GM18868 (cell line): ENCODE results near the gene B3GNT5.
"Not testable (repeated sequence)": the region's sequence is repeated elsewhere in the genome, so short reads cannot be mapped to it uniquely, and the experiment has no call there.

Source experiments
- ATAC-seq: cut with Tn5 transposase; IDR thresholded peaks from one replicate; pipeline ENCODE4 v1.9.1; 2021; ENCODE audit warnings: mild to moderate bottlenecking, moderate library complexity; ENCODE audit not compliant: unreplicated experiment

B3GNT5 gene

DNA sequence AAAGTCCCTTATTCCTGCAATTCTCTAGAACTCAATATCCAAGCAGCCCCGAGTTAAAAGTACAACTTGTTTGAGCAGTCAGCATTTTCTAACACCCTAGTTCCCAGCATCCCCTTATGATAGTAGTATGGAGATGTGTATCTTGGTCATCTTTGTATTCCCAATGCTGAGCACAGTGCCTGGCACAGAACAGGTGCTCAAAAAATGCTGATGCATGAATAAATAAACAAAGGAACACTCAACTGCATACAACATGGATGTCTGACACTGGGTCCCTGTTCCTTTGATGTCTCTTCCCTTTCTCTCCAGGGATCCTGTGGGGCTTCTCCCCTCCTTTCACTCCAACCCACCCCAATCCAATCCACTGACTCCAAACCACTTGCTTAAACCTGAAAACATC lies 23.9 kb upstream of the B3GNT5 start:
- ATAC-seq: no peak

DNA sequence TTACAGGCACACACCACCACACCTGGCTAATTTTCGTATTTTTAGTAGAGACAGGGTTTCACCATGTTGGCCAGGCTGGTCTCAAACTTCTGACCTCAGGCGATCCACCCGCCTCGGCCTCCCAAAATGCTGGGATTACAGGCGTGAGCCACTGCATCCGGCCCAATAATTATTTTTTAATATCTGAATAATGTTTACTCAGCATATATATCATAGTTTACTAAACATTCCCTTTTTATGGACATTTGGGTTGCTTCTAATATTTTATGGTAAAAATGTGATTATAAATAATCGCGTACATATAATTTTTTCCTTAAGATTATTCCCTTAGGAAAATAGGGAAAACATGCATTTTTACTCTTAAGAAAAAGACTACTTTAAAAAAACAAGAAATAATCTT lies 22.8 kb upstream of the B3GNT5 start:
- ATAC-seq: not testable (repeated sequence)

DNA sequence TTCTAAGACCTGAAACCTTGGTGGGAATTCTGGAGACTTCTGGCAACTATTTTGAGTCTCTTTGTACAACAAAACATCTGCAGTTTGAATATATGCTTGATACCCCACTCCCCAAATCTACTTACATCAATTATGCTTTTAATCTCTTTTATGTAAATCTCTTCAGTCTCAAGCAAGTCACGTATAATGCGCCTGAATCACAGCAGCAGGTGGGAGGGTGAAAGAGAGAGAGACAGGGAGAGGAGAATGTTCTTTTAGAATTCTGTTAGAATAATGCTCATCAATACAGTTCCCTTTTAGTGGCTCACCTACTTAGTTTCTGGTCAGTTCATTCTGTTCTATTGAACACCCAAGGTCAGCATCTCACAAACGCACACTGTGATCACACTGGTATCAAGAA lies 22.2 kb upstream of the B3GNT5 start:
- no peak for ATAC-seq

DNA sequence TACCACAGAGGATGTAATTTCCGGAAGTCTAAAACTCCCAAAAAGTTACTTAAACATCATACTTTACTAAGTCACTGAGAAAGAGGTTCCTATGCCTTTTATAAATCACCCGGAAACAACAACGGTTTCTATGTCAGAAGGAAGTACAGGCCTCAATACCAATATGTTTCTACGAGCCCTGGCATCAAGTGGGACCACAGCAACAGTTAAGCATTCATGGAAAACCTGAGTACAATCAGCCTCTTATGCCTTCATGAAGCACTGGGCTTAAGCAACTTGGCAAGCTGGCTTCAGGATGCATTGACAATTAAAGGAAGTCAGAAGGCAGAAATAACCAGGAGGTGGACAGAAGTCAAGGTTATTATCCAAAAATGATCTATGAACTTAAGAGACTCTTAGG lies 19.1 kb upstream of the B3GNT5 start:
- ATAC-seq: no peak

DNA sequence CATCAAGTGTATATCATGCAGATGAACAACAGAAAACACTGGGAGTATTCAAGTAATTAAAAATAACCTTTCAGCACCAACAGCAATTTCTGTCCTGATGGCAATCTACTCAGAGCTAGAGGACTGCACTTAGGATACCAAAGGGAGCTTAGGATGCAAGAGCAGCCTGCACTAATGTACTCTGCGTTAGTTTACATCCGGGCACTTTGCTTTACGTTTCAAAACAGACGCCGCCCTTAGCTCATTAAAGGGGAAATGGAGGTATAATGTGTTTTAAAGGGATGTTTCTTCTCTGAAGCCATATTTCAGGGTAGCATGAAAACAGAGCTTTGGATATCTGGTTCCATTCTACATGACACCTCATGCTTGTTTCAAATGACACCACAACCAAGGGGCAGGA lies 14.0 kb upstream of the B3GNT5 start:
- ATAC-seq: no peak

DNA sequence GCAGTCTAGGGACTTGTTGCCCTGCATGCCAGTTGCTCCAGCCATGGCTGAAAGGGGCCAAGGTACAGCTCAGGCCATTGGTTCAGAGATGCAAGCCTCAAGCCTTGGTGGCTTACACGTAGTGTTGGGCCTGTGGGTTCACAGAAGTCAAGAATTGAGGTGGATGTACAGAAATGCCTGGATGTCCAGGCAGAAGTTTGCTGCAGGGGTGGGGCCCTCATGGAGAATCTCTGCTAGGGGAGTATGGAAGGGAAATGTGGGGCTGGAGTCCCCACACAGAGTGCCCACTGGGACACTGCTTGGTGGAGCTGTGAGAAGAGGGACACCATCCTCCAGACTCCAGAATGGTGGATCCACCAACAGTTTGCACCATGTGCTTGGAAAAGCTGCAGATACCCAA lies 10.6 kb upstream of the B3GNT5 start:
- no peak for ATAC-seq

DNA sequence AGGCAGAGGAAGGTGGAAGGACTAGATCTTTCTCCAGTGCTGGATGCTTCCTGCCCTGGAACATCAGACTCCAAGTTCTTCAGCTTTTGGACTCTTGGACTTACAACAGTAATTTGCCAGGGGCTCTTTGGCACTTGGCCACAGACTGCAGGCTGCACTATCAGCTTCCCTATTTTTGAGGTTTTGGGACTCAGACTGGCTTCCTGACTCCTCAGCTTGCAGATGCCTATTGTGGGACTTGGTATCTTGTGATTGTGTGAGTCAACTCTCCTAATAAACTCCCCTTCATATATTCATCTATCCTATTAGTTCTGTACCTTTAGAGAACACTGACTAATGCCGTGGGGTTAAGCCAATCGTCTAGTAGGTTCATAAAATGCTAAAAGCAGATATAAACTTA lies 8.8 kb upstream of the B3GNT5 start:
- ATAC-seq: no peak

DNA sequence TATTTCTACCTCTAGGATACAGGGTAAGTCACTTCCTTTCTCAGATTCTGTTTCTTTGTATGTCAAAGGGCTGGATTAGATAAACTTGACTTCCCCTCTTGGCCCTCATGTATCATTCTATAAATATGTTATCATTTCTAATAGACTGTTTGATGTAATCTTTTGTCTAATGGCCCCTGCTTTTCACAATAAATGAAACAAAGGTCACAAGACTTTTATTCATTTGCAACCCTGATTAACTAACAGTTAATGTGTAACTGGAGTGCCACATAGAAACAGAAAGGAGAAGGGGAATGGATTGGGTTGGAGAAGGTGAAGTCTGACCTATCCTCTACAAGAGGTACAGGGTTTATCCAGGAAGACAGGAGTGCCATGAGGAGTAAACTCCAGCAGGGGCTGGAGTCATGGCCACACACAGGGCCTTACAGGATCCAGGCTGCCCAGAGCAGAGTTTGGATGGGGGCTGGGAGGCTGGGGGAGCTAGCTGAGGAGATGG lies 8.0 kb upstream of the B3GNT5 start:
- no peak for ATAC-seq

DNA sequence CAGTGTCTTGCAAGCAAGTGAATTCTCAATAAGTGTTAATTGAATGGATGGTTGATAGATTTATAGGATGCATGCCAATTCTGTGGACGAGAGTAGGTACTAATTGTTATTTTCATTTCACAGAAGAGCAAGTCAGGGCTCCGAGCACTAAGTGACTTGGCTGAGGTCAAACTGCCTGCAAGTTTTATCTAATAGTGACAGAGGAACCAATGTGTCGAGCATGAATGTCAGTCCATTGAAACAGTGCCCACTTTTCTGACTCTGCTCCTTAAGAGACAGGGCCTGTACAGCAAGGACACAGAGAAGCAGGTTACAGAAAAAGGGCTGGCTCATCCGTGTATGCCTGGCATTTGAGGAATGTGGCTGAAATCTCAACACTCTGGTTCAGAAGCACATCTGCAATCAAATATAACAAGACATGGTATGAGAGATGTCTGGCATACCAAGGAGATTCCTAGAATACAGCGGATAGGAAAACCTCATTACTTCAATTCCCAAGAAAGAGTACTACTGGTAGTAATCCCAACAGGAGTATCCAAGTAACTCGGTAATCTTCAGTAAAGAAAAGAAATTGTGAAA lies 6.0 kb upstream of the B3GNT5 start:
- no peak for ATAC-seq

DNA sequence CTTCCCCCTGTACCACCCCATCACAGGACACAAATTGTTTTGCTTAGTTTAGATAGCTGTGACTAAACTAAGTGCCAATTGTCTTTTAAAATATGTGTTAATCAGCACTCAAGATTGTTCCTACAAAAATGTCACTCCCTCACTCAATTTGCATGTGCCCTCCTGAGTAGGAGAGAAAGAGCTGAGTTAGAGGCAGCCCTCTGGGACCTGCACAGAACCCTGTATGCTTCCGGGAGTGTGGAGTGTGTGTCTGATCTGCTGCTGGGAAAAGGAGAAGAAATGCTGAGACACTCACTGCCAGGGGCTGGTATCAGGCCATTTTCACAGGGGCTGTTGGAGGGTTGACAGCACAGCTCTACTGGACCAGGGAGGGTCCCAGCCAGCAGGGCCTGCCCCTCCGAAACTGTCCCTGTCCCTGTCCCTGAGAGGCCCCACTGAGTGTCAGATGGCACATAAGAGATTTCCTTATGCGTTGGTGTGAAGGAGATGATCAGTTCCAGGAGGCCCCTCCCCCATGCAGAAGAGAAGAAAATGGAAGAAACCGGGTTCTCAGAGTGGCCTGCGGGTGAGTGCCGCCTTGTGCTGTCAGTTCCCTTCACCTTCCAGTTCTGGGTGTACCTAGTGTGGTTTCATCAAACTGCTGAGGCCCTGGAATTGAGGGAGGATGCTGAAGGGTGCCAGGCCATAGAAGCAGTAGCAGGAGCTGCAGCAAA lies 3.9 kb upstream of the B3GNT5 start:
- no peak for ATAC-seq

DNA sequence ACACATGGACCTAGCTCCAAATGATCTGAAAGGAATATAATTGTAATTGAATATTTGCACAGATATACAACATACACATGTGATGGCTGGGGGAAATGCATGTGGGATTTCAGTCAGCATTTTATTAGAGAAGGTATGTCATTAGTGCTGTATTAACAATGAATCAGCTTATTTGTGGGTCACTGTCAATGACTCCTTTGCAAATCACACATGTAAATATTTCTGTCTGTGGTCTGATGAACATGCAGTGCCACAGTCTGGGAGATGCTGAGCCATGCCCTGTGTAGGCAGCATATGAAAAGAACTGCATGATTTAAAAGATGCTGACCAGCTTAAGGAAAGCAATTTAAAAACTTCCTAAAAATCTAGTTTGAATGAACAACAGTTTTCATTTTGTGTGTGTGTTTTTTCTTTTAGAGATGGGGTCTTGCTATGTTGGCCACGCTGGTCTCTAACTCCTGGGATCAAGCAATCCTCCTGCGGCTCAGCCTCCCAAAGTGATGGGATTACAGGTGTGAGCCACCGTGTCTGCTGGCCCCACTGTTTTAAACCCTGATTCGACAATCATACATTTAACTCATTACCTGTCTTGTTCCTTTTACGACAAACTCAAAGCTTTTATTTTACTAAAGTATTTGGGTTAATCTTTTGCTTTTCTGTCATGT lies 803 bp upstream of the B3GNT5 start:
- no peak for ATAC-seq

DNA sequence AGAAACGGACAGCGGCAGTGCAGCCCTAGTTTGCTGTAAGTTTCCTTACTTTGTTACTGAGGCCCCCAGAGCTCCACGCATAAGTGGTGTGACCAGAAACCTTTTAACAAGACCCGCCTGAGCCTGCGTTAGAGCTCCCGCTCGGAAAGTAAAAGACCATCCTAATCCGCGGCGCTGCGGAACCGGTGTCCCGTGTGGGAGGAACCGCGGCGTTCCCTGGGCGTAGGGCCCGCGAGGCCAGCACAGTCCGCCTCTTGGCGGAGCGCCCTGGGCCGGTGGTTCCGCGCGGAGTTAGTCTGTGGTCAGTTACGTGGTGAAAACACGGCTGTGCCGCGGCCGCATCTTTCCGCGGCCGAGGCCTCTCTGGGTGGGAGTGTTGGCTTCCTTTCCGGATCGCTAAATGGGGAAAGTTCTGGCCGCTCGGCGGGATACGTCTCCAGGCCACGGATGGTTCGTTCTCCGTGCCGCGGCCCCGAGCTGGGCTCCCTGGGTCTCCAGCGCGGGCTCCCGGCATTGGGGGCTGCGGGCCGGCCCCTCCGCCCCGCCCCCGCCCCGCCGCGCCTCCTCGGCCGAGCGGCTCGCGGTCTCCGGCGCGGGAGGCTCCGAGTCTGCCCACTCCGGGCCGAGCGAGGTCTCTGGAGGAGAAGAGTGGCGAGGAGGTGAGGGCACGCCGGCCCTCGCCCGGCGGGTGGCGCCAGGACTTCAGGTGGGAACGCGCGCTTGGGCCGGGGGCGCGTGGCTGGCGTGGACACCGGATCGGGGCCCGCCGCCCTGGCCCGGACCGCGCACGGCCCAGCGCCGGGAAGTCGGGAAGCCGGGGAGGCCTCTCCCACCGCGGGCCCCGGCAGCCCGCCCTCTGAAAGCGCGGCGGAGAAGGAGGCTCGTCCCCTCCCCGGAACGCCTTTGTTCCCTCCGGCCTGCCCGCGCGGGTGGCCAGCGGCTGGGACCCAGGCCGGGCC lies 754 bp downstream of the B3GNT5 start:
- ATAC-seq: peak; percentile 56

DNA sequence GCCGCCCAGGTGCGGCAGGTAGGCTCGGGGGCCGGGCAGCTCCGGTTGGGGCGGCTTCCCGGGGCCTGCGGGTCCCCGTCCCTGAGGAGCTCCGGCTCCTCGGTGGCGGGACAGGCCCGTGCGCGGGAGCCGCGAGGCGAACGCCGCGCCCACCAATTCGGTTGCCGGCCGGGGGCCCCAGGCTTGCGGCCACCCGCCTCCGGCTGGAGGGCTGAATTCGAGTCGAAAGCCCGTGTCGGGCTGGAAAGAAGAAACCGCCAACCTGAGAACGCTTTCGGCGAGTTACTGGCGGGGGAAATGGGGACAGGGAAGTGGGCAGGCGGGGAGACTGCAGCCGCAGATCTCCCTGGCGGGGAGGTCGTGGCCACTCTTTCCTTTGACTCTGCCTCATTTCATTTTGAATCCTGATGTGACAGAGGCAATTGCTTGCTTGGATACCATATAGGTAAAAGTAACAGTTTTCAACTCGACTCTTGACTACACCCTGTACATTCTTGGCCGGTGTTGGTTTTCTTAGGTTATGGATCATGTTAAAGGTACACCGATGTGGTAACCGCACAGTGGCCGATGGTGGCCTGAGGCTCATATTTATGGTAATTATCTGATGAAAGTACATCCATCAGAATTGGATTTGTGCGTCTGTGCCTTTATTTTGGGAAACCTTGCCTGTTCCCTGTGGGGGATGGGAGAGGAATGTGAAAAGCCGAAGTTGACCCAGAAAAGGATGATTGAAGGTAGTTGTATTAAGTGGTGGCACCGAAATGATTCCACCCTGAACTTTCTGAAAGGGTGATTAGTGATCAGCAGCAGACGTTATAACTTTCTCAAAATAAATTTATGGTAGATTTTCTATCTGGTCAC lies 1.7 kb downstream of the B3GNT5 start:
- ATAC-seq: peak; percentile 20

DNA sequence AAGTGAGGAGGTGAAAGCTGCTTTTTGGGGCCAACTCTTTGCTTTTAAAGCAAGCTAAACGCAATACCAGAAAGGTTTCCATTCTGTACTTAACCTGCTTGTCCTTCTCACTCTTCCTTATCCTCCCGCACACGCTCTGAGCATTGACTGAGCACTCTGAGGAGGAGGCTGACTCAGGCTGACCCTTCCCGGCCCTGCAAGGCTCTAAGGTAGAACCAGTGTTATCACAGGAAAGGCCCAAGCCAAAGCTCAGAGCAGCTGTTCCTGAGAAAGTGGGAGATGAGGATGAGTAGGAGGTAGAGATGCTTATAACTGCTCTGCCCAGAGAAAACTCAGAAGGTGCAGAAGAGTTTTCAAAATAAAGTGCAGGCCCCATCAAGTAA lies 2.3 kb downstream of the B3GNT5 start:
- ATAC-seq: no peak

DNA sequence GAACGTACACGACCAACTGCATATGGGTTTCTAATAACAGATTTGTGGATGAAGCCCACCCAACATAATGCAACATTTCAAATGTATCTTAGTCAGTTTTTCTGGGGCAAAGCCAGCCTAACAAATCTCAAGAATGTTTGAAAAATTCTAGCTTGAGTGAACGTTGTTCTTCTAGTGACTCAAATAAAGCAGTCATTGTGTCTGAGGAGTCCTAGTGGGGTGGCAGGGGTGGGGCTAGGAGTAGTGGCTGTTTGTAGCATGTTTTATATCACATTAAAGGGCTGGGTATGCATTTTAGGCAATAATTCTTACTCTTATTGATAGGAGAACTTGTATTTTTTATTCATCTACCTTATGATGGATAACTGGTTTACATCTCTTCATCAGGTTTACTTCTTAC lies 6.0 kb downstream of the B3GNT5 start:
- no peak for ATAC-seq

DNA sequence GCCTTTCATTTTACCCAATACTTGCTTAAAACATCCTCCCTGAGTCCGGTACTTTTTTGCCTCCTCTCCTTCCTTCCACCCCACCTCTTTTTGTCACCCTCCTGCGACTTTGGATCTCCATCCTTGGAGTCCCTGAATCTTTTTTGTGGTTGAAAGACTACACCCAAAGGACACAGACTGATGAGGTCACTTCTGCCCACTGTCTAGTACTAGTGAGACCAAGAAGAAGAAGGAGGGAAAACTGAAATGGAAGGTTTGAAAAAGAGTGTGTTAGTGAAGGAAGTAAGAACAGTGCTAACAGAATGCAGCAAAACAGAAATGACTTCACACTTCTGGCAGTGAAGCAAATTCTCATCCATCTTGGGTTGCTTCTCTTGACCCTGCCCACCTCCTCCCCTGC lies 6.6 kb downstream of the B3GNT5 start:
- no peak for ATAC-seq

DNA sequence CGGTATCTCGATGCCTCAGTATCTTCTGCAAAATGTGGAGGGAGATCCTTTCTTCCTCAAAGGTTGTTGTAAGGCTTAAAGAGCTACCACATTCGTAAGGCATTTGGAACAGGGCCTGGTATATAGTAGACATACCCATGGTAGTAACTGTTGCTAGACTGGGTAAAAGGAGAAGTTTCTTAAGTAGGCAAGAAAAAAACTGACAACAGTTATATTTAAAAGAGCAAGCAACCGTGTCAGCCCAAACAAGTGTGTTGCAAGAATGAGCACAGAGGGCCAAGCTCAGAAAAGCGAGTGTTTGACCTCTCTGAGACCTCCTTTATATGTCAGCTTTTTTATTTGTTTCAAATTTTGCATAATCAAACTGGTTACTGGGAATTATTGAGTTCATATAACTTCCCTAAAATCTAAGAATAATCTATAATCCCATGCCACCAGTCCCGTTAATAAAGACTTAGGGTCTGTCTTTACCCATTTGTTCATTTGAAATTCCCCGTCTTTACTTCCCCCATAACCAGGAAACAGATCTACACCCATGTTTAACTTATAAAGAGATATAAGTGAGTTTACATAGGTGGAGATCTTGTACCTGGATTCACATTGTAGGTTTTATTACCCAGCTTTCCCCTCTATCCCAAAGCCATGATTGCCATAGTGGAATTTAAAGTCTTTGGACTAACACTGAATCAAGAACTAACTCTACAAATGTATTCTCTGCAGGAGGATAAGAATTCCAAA lies 7.3 kb downstream of the B3GNT5 start:
- no peak for ATAC-seq

DNA sequence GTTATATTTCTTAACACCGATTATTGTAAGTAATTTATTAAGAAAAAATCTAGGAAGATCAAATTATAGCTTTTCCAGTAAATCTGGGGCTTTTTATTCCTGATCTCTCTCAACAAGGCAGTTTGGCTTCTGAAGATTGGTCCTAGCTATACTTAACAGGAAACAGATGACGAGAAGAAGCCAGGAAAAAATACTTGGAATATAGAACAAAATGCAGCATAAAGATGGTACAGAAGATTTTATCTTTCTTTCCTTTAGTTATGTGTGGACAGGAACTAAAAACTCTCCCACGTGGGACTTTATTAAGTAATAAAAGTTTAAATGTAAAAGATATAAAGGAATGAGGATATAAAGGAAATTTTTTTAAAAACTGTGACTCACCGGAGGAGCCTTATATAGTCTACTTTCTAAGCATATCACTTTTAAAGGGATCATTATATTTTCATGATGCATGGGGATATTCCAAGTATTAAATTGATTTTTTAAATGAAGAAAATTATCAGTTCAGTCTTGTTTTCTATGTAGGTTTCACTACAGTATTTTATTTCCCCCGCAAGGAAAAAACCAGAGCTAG lies 8.2 kb downstream of the B3GNT5 start:
- ATAC-seq: no peak

DNA sequence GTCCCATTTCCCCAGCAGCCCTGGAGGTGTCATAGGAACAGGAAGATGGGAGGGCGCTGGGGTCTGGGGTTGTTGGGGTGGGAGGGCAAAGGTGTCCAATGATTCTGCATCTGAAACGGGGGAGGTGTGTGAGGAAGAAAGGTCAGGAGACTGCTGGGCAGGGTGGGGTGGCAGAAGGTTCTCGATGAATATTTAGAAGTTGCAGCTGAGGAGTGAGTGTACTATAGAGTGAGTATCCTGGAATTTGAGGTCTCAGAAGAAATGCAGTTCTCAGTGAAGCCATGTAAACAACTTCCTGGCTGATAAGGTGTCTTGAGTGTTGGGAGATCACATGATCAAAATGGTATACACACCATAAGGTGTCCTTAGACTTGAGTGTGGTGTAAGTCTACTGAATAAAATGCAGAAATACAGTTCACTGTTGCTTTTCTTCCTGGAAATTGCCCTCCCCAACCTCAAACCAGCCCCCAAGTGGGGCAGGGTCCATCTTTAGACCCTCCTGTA lies 9.9 kb downstream of the B3GNT5 start:
- ATAC-seq: no peak
